Activated naive CD4-positive, alpha-beta T cell treated with anti-CD3 and anti-CD28 coated beads, Interleukin-2, amount 50 U/mL, for 72 hours (primary cell): ENCODE results near the gene SLC22A6. TPM values are rescaled to one million over a fixed set of nuclear protein-coding genes. Genes with fewer than 3 reads are reported as not detected.

Experiments
- total RNA-seq, 2 donors: library from RNA; stranded (reverse); gene quantifications; one replicate each; pipeline ENCODE4 v1.2.3, GENCODE V29; 2022

Gene SLC22A6
- total RNA-seq, 2 donors from 2014 or later: not detected

Other genes starting within 250 kb of the SLC22A6 start
- gene ZBTB3, start 230.8 kb downstream of the SLC22A6 start, total RNA-seq: 10 to 100 TPM in 1 of 2 donors, 1 to 10 TPM in 1; 7.8 to 23.9 TPM
- 100 to 1,000 TPM; 116 to 172 TPM for gene POLR2G, start 223.4 kb downstream of the SLC22A6 start, total RNA-seq
- gene TAF6L, start 213.6 kb downstream of the SLC22A6 start, total RNA-seq: 10 to 100 TPM; 16.7 to 32.2 TPM
- gene TMEM179B, start 197.6 kb downstream of the SLC22A6 start, total RNA-seq: 10 to 100 TPM; 19.5 to 20.9 TPM
- 10 to 100 TPM in 1 of 2 donors, 1 to 10 TPM in 1; 8.9 to 11.3 TPM for gene TMEM223, start 193.0 kb downstream of the SLC22A6 start, total RNA-seq
- gene NXF1, start 179.5 kb downstream of the SLC22A6 start, total RNA-seq: 100 to 1,000 TPM; 104 to 132 TPM
- gene STX5, start 152.9 kb downstream of the SLC22A6 start, total RNA-seq: 10 to 100 TPM; 23.0 to 61.3 TPM
- gene TEX54, start 152.1 kb downstream of the SLC22A6 start, total RNA-seq: under 1 TPM in 1 of 2 donors, not detected in 1; 0.70 TPM
- 100 to 1,000 TPM in 1 of 2 donors, 10 to 100 TPM in 1; 87.2 to 105 TPM for gene WDR74, start 145.4 kb downstream of the SLC22A6 start, total RNA-seq
- 100 to 1,000 TPM; 295 to 308 TPM for gene SLC3A2, start 104.1 kb downstream of the SLC22A6 start, total RNA-seq
- not detected for gene CHRM1, start 63.6 kb downstream of the SLC22A6 start, total RNA-seq
- not detected for gene SLC22A8, start 30.9 kb upstream of the SLC22A6 start, total RNA-seq
- gene SLC22A24, start 159.3 kb upstream of the SLC22A6 start, total RNA-seq: not detected